Measurements from ENCODE around the gene C15orf40.

DNA sequence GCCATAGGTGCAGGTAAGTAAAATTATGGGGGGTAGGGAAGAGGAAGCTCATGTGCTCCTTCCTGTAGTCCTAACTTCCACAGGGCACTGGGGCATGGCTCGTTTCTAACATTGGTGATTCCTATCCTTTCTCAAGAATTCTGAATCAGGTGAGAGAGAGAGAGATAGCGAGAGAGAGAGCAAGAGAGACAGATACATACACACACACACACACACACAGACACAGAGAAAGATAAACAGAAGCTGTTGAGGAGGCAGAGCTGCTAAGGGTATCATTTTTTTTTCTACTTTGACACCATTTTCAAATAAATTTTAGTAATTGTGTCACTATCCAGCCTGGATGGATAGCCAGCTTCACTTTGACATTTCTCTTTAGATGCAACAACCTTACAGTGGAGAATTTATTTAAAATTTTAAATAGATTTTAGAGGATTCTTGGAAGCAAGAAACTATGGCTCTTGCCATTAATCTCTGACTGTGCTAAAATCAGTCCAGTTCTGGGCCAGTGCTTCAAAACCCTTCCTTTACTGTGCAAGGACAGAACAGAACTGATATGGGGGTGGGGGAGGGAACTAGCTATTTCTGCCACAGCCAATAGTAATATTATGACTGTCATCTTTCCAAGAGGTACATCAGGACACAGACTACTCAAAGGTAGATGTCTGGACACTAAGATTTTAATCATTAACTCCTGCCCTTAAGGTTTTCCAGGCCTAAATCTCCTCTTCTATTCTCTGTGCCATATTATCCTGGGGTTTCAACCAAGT lies 40.0 kb downstream of the C15orf40 start:
- TF ChIP-seq POLR2A (IDR thresholded peaks at IDR 0.05), result no peak
- TF ChIP-seq, protein P1, sequence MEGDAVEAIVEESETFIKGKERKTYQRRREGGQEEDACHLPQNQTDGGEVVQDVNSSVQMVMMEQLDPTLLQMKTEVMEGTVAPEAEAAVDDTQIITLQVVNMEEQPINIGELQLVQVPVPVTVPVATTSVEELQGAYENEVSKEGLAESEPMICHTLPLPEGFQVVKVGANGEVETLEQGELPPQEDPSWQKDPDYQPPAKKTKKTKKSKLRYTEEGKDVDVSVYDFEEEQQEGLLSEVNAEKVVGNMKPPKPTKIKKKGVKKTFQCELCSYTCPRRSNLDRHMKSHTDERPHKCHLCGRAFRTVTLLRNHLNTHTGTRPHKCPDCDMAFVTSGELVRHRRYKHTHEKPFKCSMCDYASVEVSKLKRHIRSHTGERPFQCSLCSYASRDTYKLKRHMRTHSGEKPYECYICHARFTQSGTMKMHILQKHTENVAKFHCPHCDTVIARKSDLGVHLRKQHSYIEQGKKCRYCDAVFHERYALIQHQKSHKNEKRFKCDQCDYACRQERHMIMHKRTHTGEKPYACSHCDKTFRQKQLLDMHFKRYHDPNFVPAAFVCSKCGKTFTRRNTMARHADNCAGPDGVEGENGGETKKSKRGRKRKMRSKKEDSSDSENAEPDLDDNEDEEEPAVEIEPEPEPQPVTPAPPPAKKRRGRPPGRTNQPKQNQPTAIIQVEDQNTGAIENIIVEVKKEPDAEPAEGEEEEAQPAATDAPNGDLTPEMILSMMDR (IDR thresholded peaks at IDR 0.05), result no peak

Data from testis (tissue), 2 donors.